HEK293 (cell line): ENCODE measurements around the gene PIM2.

Experiments used
- CTCF ChIA-PET: fragments of 350-600 bp; formaldehyde crosslinking; extraction: SDS; loops from one replicate; lab custom pipeline; 2021; ENCODE audit warnings: antibody characterized with exemption; lab: Yijun Ruan, JAX
- POLR2A ChIA-PET: fragments of 300-600 bp; formaldehyde crosslinking; extraction: SDS; loops from one replicate; lab custom pipeline; 2020; ENCODE audit warnings: antibody characterized with exemption, inconsistent platforms; lab: Yijun Ruan, JAX
- H3K27ac ChIP-seq: fragments of 200-500 bp; sonication (Bioruptor generic); 2 replicates; pipeline ENCODE4 v1.5.1; 2014; ENCODE audit warnings: low read depth, low read length, control low read depth, inconsistent platforms; ENCODE audit errors: extremely low read depth
- H3K36me3 ChIP-seq, 2 experiments: fragments of 200-500 bp in 1 of 2; sonication (Bioruptor generic) in 1 of 2; 1 replicate in 1 of 2; 2 replicates in 1 of 2; pipeline ENCODE4 v1.5.1; 2014 to 2017; ENCODE audit warnings: inconsistent platforms in 2 of 2, low read length in 2 of 2; ENCODE audit not compliant: control insufficient read depth in 2 of 2, insufficient read depth in 1 of 2
- H3K4me1 ChIP-seq: fragments of 200-500 bp; sonication (Bioruptor generic); 2 replicates; pipeline ENCODE4 v1.5.1; 2014; ENCODE audit warnings: mild to moderate bottlenecking, low read length, inconsistent platforms; ENCODE audit not compliant: control insufficient read depth, insufficient read depth
- H3K4me3 ChIP-seq: 2 replicates; pipeline ENCODE4 v1.5.1; 2011; ENCODE audit warnings: low read depth, mild to moderate bottlenecking, control low read depth, low read length, moderate library complexity
- H3K9me3 ChIP-seq: fragments of 200-500 bp; sonication (Bioruptor generic); 2 replicates; pipeline ENCODE4 v1.5.1; 2014; ENCODE audit warnings: low read depth, low read length, inconsistent platforms; ENCODE audit not compliant: control insufficient read depth, insufficient read depth
- CTCF ChIP-seq: fragments of 450-650 bp; formaldehyde crosslinking; IDR thresholded peaks from 2 replicates; pipeline ENCODE4 v1.5.1; 2016; ENCODE audit warnings: missing biosample characterization, missing genetic modification characterization
- GLI4 ChIP-seq: fragments of 450-650 bp; formaldehyde crosslinking; IDR thresholded peaks from 2 replicates; pipeline ENCODE4 v1.5.1; 2016; ENCODE audit warnings: missing biosample characterization, missing genetic modification characterization
- GLIS2 ChIP-seq: fragments of 450-650 bp; formaldehyde crosslinking; IDR thresholded peaks from 2 replicates; pipeline ENCODE4 v1.5.1; 2016; ENCODE audit warnings: missing biosample characterization, missing genetic modification characterization
- IKZF3 ChIP-seq: fragments of 450-650 bp; IDR thresholded peaks from 2 replicates; pipeline ENCODE4 v1.5.0; 2018; ENCODE audit warnings: missing biosample characterization, mild to moderate bottlenecking, missing genetic modification characterization, moderate library complexity
- KLF10 ChIP-seq: fragments of 450-650 bp; IDR thresholded peaks from 2 replicates; pipeline ENCODE4 v1.5.1; 2018; ENCODE audit warnings: missing biosample characterization, mild to moderate bottlenecking, missing genetic modification characterization
- KLF7 ChIP-seq: fragments of 450-650 bp; formaldehyde crosslinking; IDR thresholded peaks from 2 replicates; pipeline ENCODE4 v1.5.1; 2016; ENCODE audit warnings: missing biosample characterization, missing genetic modification characterization, borderline replicate concordance
- KLF8 ChIP-seq: fragments of 450-650 bp; formaldehyde crosslinking; IDR thresholded peaks from 2 replicates; pipeline ENCODE4 v1.5.1; 2016; ENCODE audit warnings: missing biosample characterization, missing genetic modification characterization
- PATZ1 ChIP-seq: fragments of 450-650 bp; formaldehyde crosslinking; IDR thresholded peaks from 2 replicates; pipeline ENCODE4 v1.5.1; 2016; ENCODE audit warnings: missing biosample characterization, missing genetic modification characterization
- PRDM10 ChIP-seq: fragments of 450-650 bp; formaldehyde crosslinking; IDR thresholded peaks from 2 replicates; pipeline ENCODE4 v1.5.1; 2016; ENCODE audit warnings: missing biosample characterization, missing genetic modification characterization
- SALL2 ChIP-seq: fragments of 450-650 bp; formaldehyde crosslinking; IDR thresholded peaks from 2 replicates; pipeline ENCODE4 v1.5.0; 2017; ENCODE audit warnings: missing biosample characterization, mild to moderate bottlenecking, missing genetic modification characterization, borderline replicate concordance
- SCRT1 ChIP-seq: fragments of 450-650 bp; formaldehyde crosslinking; IDR thresholded peaks from 2 replicates; pipeline ENCODE4 v1.5.1; 2016; ENCODE audit warnings: missing biosample characterization, missing genetic modification characterization, borderline replicate concordance
- SP7 ChIP-seq: fragments of 450-650 bp; formaldehyde crosslinking; IDR thresholded peaks from 2 replicates; pipeline ENCODE4 v1.5.1; 2016; ENCODE audit warnings: missing biosample characterization, missing genetic modification characterization
- ZBTB17 ChIP-seq: fragments of 450-650 bp; formaldehyde crosslinking; IDR thresholded peaks from 2 replicates; pipeline ENCODE4 v1.5.1; 2016; ENCODE audit warnings: missing biosample characterization, missing genetic modification characterization
- ZFP69B ChIP-seq: fragments of 450-650 bp; formaldehyde crosslinking; IDR thresholded peaks from 2 replicates; pipeline ENCODE4 v1.5.1; 2016; ENCODE audit warnings: missing biosample characterization, missing genetic modification characterization
- ZIC2 ChIP-seq: fragments of 450-650 bp; formaldehyde crosslinking; IDR thresholded peaks from 2 replicates; pipeline ENCODE4 v1.5.1; 2016; ENCODE audit warnings: missing biosample characterization, missing genetic modification characterization
- ZNF132 ChIP-seq: fragments of 450-650 bp; formaldehyde crosslinking; IDR thresholded peaks from 2 replicates; pipeline ENCODE4 v1.5.1; 2017; ENCODE audit warnings: missing biosample characterization, missing genetic modification characterization, borderline replicate concordance
- ZNF138 ChIP-seq: fragments of 450-650 bp; formaldehyde crosslinking; IDR thresholded peaks from 2 replicates; pipeline ENCODE4 v1.5.1; 2016; ENCODE audit warnings: missing biosample characterization, missing genetic modification characterization, borderline replicate concordance
- ZNF211 ChIP-seq: fragments of 450-650 bp; formaldehyde crosslinking; IDR thresholded peaks from 2 replicates; pipeline ENCODE4 v1.5.1; 2016; ENCODE audit warnings: low read depth, missing biosample characterization, missing genetic modification characterization
- ZNF214 ChIP-seq: fragments of 450-650 bp; formaldehyde crosslinking; IDR thresholded peaks from 2 replicates; pipeline ENCODE4 v1.5.1; 2017; ENCODE audit warnings: missing biosample characterization, mild to moderate bottlenecking, missing genetic modification characterization, borderline replicate concordance
- ZNF302 ChIP-seq: fragments of 450-650 bp; formaldehyde crosslinking; IDR thresholded peaks from 2 replicates; pipeline ENCODE4 v1.5.1; 2016; ENCODE audit warnings: missing biosample characterization, missing genetic modification characterization, low read depth
- ZNF391 ChIP-seq: fragments of 450-650 bp; formaldehyde crosslinking; IDR thresholded peaks from 2 replicates; pipeline ENCODE4 v1.5.1; 2016; ENCODE audit warnings: low read depth, missing biosample characterization, missing genetic modification characterization, borderline replicate concordance
- ZNF433 ChIP-seq: fragments of 450-650 bp; formaldehyde crosslinking; IDR thresholded peaks from 2 replicates; pipeline ENCODE4 v1.5.1; 2016; ENCODE audit warnings: missing biosample characterization, missing genetic modification characterization, low read depth
- ZNF501 ChIP-seq: fragments of 450-650 bp; formaldehyde crosslinking; IDR thresholded peaks from 2 replicates; pipeline ENCODE4 v1.5.1; 2016; ENCODE audit warnings: missing biosample characterization, missing genetic modification characterization
- ZNF585B ChIP-seq: fragments of 450-650 bp; formaldehyde crosslinking; IDR thresholded peaks from 2 replicates; pipeline ENCODE4 v1.5.1; 2016; ENCODE audit warnings: missing biosample characterization, missing genetic modification characterization
- ZNF610 ChIP-seq: fragments of 450-650 bp; formaldehyde crosslinking; IDR thresholded peaks from 2 replicates; pipeline ENCODE4 v1.5.1; 2016; ENCODE audit warnings: missing biosample characterization, missing genetic modification characterization, borderline replicate concordance
- ZNF623 ChIP-seq: fragments of 450-650 bp; formaldehyde crosslinking; IDR thresholded peaks from 2 replicates; pipeline ENCODE4 v1.5.1; 2016; ENCODE audit warnings: missing biosample characterization, missing genetic modification characterization
- ZNF660 ChIP-seq: fragments of 450-650 bp; IDR thresholded peaks from 2 replicates; pipeline ENCODE4 v1.5.1; 2018; ENCODE audit warnings: missing biosample characterization, mild to moderate bottlenecking, missing genetic modification characterization

The PIM2 gene

GRCh38 chrX:48892896-48893295 lies 25.9 kb downstream of the PIM2 start:
- Histone ChIP-seq H3K9me3 (no peaks in the 10 kb centered on the region), H3K27ac (no peak overlapping the region), H3K4me1 (no peaks in the 10 kb centered on the region), H3K4me3 (no peak overlapping the region)
- ChIA-PET POLR2A (interaction anchor here (1.9 kb wide), 2 partner anchors 91 to 217 kb away, joined by 4 to 8 read pairs; partner anchors contain the start of gene HDAC6), CTCF (interaction anchor here (0.6 to 1.5 kb wide), 2 partner anchors 54 to 121 kb away, joined by 3 to 9 read pairs; no protein-coding TSS in a partner anchor)
- TF ChIP-seq GLI4 (tag by site-specific recombination) (no peak), ZNF211 (tag by site-specific recombination) (no peak), ZNF433 (tag by site-specific recombination) (no peak), ZIC2 (no peak), ZNF138 (tag by site-specific recombination) (no peak), GLIS2 (tag by site-specific recombination) (no peak), ZNF623 (no peak), KLF7 (no peak), SCRT1 (tag by site-specific recombination) (no peak), ZNF660 (tag by site-specific recombination) (no peak), ZNF585B (tag by site-specific recombination) (no peak), KLF10 (tag by site-specific recombination) (no peak), ZNF302 (tag by site-specific recombination) (no peak), ZFP69B (tag by site-specific recombination) (no peak)
- TF ChIP-seq, all 188 proteins: peak for 0
- H3K36me3 ChIP-seq: peaks cover 6 to 29% of the 10 kb centered on the region in 2 experiments

- peak overlapping the region; percentile 46; the same call in 1 of the 2 replicates for H3K27ac ChIP-seq
- POLR2A ChIA-PET: interaction anchor here (1.0 to 1.9 kb wide), 6 partner anchors 12 to 215 kb away, joined by 4 to 10 read pairs (median 8); partner anchors contain the start of genes HDAC6 and SLC35A2
- CTCF ChIA-PET: interaction anchor here (0.5 to 1.6 kb wide), 12 partner anchors 9 to 293 kb away, joined by 3 to 9 read pairs (median 3); partner anchors contain the start of gene PCSK1N
- peaks cover 6 to 29% of the 10 kb centered on the region in 2 experiments for H3K36me3 ChIP-seq
- no peaks in the 10 kb centered on the region for H3K9me3 ChIP-seq
- H3K4me3 ChIP-seq: peak overlapping the region; percentile 40
- no peaks in the 10 kb centered on the region for H3K4me1 ChIP-seq
- TF ChIP-seq SP7 (peak; percentile 40; the same call in 1 of the 2 replicates), ZNF391 (tag by site-specific recombination) (no peak), ZNF132 (tag by site-specific recombination) (no peak), IKZF3 (peak; percentile 67), CTCF (tag by site-specific recombination) (peak; percentile 89), PATZ1 (peak; percentile 45; the same call in 1 of the 2 replicates), ZNF214 (no peak), ZNF501 (tag by site-specific recombination) (no peak), ZBTB17 (tag by site-specific recombination) (peak; percentile 88), KLF10 (tag by site-specific recombination) (peak; percentile 29; the same call in 1 of the 2 replicates), PRDM10 (tag by site-specific recombination) (peak; percentile 69), SALL2 (tag by site-specific recombination) (no peak), ZNF610 (no peak), ZIC2 (0 out of 2 replicates have a peak, but pooled peaks have one; percentile 47), KLF8 (tag by site-specific recombination) (peak; percentile 60; the same call in 1 of the 2 replicates)
Observed at GRCh38 chrX:48891402-48892288, 27.2 kb downstream of the PIM2 start.
